Measurements from ENCODE around the gene FIZ1. TPM values are rescaled to one million over a fixed set of nuclear protein-coding genes. Genes with fewer than 3 reads are reported as not detected.

FIZ1 gene
- total RNA-seq, 1 donor from 2014 or later = 21.2 TPM

GRCh38 chr19:55552620-55553019 is 46.7 kb downstream of the FIZ1 start:
- DNase-seq (no peak), ATAC-seq (ENCODE audit: low read depth) (no peak)
- H3K4me3 Mint-ChIP-seq = no peak overlapping the region
- H3K9me3 Mint-ChIP-seq = no peaks in the 10 kb centered on the region
- POLR2A ChIA-PET = interaction anchor here (0.7 kb wide), 1 partner anchor 1697 kb away, joined by 4 read pairs; no protein-coding TSS in a partner anchor
- H3K4me1 Mint-ChIP-seq = peaks cover 2% of the 10 kb centered on the region
- no peaks in the 10 kb centered on the region for H3K36me3 Mint-ChIP-seq (ENCODE audit: low read depth)
- peaks cover 20% of the 10 kb centered on the region for H3K27me3 Mint-ChIP-seq
- H3K27ac Mint-ChIP-seq = no peak overlapping the region
- intact Hi-C loops (cut with micrococcal nuclease) = no loop called here
- CTCF ChIA-PET = no interaction called here
- no peak for TF ChIP-seq CTCF (IDR thresholded peaks at IDR 0.05)

- Mint-ChIP-seq H3K9me3 (no peaks in the 10 kb centered on the region), H3K4me3 (no peak overlapping the region), H3K4me1 (peaks cover 2% of the 10 kb centered on the region), H3K27ac (no peak overlapping the region), H3K27me3 (peaks cover 25% of the 10 kb centered on the region), H3K36me3 (ENCODE audit: low read depth) (no peaks in the 10 kb centered on the region)
- intact Hi-C loops (cut with micrococcal nuclease) = no loop called here
- no peak for ATAC-seq (ENCODE audit: low read depth)
- POLR2A ChIA-PET = no interaction called here
- no peak for TF ChIP-seq CTCF (IDR thresholded peaks at IDR 0.05)
- CTCF ChIA-PET = no interaction called here
- DNase-seq = no peak
Measured at GRCh38 chr19:55552206-55552605, 47.1 kb downstream of the FIZ1 start.

GRCh38 chr19:55550321-55550650 is 49.0 kb downstream of the FIZ1 start:
- no peak for DNase-seq
- Mint-ChIP-seq H3K36me3 (ENCODE audit: low read depth) (no peaks in the 10 kb centered on the region), H3K4me3 (no peak overlapping the region), H3K4me1 (peaks cover 2% of the 10 kb centered on the region), H3K27ac (no peak overlapping the region), H3K27me3 (peaks cover 36% of the 10 kb centered on the region), H3K9me3 (no peaks in the 10 kb centered on the region)
- ATAC-seq (ENCODE audit: low read depth) = no peak
- intact Hi-C loops (cut with micrococcal nuclease) = no loop called here
- no peak for TF ChIP-seq CTCF (IDR thresholded peaks at IDR 0.05)
- POLR2A ChIA-PET = no interaction called here
- CTCF ChIA-PET = no interaction called here

- ATAC-seq (ENCODE audit: low read depth) (no peak), DNase-seq (no peak)
- ChIA-PET POLR2A (no interaction called here), CTCF (no interaction called here)
- Mint-ChIP-seq H3K4me3 (no peak overlapping the region), H3K9me3 (no peaks in the 10 kb centered on the region), H3K4me1 (peaks cover 2% of the 10 kb centered on the region), H3K36me3 (ENCODE audit: low read depth) (no peaks in the 10 kb centered on the region), H3K27ac (no peak overlapping the region), H3K27me3 (peaks cover 38% of the 10 kb centered on the region)
- no peak for TF ChIP-seq CTCF (IDR thresholded peaks at IDR 0.05)
- intact Hi-C loops (cut with micrococcal nuclease) = no loop called here
Measured at GRCh38 chr19:55549500-55550320, 49.6 kb downstream of the FIZ1 start.

- intact Hi-C loops (cut with micrococcal nuclease) = no loop called here
- ATAC-seq (ENCODE audit: low read depth) = no peak
- peaks cover 32% of the 10 kb centered on the region for H3K27me3 Mint-ChIP-seq
- no peaks in the 10 kb centered on the region for H3K9me3 Mint-ChIP-seq
- no peak for TF ChIP-seq CTCF (IDR thresholded peaks at IDR 0.05)
- H3K4me3 Mint-ChIP-seq = no peak overlapping the region
- ChIA-PET POLR2A (interaction anchor here (0.6 kb wide), 1 partner anchor 21 kb away, joined by 3 read pairs; no protein-coding TSS in a partner anchor), CTCF (interaction anchor here (0.7 kb wide), 1 partner anchor 51 kb away, joined by 3 read pairs; no protein-coding TSS in a partner anchor)
- no peaks in the 10 kb centered on the region for H3K36me3 Mint-ChIP-seq (ENCODE audit: low read depth)
- no peak overlapping the region for H3K27ac Mint-ChIP-seq
- H3K4me1 Mint-ChIP-seq = peaks cover 2% of the 10 kb centered on the region
- DNase-seq = no peak
Measured at GRCh38 chr19:55546822-55547614, 52.3 kb downstream of the FIZ1 start.

Measured in activated B cell treated with CpG ODN at 0.5 μM for 24 hours (primary cell).